Right hindlimb (tissue), 1 donor: ENCODE measurements around the gene CAMK2D.
"Not testable (repeated sequence)": the region's sequence is repeated elsewhere in the genome, so short reads cannot be mapped to it uniquely, and the experiment has no call there.

Experiments
- DNase-seq: peaks from one replicate; pipeline ENCODE4 v3.0.0-alpha.2; 2018

Gene CAMK2D

GRCh38 chr4:113727802-113728201, 33.7 kb downstream of the CAMK2D start:
- no peak for DNase-seq

- no peak for DNase-seq
Measured at GRCh38 chr4:113725963-113726362, 35.6 kb downstream of the CAMK2D start.

- no peak for DNase-seq
Measured at GRCh38 chr4:113718252-113718651, 43.3 kb downstream of the CAMK2D start.

GRCh38 chr4:113711883-113712662, 49.5 kb downstream of the CAMK2D start:
- no peak for DNase-seq

DNA sequence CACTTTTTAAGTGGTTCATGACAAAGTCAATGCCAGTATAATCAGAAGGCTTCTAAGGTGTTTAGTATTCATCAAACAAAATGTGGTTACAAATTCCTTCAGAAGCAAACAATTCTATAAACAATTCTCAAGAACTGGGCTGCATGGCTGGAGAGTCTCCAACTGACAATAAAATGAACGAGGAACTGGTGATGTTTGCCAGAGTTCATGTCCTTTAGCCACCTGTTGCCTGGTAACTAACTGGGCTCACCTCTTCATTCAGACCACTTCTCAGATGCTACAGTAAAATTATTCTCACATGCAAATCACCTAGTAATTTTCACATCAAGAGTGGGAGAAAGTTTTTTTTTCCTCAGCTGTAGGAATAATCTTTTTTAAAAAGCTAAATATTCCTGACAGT, 53.3 kb downstream of the CAMK2D start:
- DNase-seq, result no peak

DNA sequence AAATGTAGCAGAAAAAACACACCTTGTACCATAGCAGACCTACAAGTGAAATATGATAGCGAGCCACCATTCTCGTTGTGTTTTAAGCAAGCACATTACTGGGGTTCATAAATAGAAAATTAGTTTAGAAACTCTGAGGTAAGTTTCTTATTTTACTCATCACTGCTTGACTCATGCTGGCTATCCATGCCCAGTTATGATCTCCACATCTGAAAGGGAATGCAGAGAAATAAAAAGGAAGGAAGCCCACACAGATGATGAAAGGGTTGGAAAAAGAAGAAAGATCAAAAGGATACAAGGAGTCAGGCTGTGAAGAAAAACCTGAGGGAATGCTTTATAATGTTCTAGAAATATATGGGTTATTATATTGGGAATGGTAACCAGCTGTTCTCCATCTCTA, 54.5 kb downstream of the CAMK2D start:
- DNase-seq, result no peak

- not testable (repeated sequence) for DNase-seq
Measured at GRCh38 chr4:113705097-113705496, 56.4 kb downstream of the CAMK2D start.

- not testable (repeated sequence) for DNase-seq
Measured at GRCh38 chr4:113702596-113702995, 58.9 kb downstream of the CAMK2D start.

GRCh38 chr4:113701169-113701568, 60.4 kb downstream of the CAMK2D start:
- no peak for DNase-seq

DNA sequence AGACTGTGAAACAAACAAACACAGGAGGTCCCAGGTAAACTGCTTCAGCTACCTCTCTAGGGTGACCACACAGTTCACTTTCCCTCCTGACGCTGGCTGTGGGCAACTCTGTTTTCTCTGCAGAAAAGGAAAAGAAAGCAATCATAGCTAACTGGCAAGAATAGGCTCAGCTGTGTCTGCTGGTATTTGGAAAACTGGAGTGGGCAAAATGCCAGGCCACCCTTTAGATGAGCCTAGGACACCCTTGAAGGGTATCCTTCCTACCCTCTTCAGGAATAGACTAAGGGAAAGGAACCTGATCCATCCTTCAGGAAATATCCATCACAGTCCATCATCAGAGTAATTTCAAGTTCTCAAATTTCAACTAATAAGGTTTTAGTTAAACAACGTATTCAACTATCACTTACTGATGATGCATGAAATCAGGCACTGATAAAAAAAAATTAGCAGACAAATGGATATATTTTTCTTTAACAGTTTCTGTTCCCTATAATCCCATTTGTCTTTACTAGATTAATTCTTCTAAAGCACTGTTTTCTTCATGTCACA, 60.9 kb downstream of the CAMK2D start:
- no peak for DNase-seq

GRCh38 chr4:113699772-113700171, 61.8 kb downstream of the CAMK2D start:
- DNase-seq, result no peak

- no peak for DNase-seq
Measured at GRCh38 chr4:113697429-113697828, 64.1 kb downstream of the CAMK2D start.

DNA sequence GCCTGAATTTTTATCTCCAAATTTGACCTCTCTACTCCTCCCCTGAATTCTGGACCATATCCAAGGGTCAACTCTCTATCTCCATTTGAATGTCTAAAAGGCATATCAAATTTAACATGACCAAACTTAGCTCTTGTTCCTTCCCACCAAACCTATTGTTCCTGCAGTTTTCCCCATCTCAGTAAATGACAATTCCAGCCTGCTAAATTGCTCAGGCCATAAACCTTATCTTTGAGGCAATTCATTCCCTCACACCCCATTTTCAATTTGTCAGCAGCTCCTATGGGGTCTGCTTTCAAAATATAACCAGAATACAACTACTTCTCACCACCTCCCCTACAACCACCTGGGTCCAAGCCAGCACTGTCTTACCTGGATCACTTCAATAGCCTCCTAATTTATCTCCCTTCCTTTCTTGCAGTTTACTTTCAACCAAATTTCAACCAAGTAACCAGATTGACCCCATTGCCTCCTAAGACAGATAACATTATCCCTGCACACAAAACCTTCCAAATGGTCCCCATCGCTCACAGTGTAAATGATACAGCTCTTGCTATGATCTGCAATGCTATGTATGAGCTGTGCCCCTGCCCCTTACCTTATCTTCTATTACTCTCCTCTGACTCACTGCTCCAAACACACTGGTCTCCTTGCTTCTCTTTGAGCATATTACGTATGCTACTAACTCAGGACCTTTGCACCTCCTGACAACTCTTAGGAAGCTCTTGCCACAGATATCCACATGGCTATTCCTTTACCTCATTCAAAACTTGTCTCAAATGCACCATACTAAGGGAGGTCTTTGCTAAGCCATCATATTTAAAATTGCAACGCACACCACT, 66.0 kb downstream of the CAMK2D start:
- DNase-seq, result no peak

DNA sequence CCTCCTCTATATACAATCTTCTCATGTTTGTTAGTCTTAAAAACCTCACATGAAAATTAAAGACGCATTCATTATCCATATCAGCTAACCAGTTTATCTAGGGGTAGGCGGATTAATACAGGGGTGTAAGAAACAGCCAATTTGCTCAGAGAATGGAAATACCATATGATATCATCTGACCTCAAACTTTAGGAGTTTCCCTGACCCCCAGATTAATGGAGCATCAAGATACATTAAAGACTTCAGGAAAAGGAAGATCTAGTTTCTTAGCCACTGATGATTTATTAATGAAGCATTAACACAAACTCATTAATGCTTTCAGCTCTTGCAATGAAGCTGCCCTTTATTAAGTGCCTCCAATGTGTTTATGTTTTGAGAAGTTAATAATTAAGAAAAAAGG, 67.5 kb downstream of the CAMK2D start:
- DNase-seq, result no peak

GRCh38 chr4:113692809-113693411, 68.6 kb downstream of the CAMK2D start:
- no peak for DNase-seq

DNA sequence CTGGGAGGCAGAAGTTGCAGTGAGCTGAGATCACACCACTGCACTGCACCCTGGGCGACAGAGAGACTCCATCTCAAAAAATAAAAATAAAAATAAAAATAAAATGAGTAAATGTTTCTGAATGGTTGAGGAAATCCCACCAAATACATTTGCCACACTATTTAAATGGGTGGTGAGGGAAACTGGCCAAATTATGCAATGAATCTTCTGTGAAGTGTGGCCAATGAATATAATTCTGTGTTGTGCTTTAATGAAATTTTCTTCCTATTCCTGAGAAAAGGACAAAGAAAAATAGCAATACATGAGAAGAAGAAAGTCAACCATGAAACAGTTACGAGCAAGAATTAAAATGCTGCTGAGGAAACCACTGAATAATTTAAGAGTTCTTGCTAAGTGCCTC, 69.9 kb downstream of the CAMK2D start:
- DNase-seq, result no peak

DNA sequence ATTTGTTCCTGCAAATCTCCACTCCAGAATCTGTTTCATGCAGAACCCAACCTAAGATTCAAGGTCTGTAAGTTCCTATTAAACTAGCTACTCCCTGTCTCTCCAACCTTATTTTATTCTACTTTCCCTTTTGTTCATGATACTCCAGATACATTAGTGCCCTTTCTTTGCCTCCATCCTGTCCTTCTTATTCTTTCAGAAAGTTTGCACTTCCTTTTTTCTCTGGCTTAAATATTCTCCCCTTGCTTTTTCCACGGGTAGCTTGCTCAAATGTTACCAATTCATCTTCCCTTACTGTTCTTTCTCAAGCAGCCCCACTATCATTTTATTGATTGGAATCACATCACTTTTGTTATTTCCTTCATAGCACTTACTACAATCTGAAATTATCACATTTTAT, 72.1 kb downstream of the CAMK2D start:
- DNase-seq, result no peak

GRCh38 chr4:113687067-113687718, 74.3 kb downstream of the CAMK2D start:
- no peak for DNase-seq

GRCh38 chr4:113685157-113685556, 76.4 kb downstream of the CAMK2D start:
- not testable (repeated sequence) for DNase-seq

- DNase-seq, result peak; percentile 53
Measured at GRCh38 chr4:113684534-113685091, 76.9 kb downstream of the CAMK2D start.

DNA sequence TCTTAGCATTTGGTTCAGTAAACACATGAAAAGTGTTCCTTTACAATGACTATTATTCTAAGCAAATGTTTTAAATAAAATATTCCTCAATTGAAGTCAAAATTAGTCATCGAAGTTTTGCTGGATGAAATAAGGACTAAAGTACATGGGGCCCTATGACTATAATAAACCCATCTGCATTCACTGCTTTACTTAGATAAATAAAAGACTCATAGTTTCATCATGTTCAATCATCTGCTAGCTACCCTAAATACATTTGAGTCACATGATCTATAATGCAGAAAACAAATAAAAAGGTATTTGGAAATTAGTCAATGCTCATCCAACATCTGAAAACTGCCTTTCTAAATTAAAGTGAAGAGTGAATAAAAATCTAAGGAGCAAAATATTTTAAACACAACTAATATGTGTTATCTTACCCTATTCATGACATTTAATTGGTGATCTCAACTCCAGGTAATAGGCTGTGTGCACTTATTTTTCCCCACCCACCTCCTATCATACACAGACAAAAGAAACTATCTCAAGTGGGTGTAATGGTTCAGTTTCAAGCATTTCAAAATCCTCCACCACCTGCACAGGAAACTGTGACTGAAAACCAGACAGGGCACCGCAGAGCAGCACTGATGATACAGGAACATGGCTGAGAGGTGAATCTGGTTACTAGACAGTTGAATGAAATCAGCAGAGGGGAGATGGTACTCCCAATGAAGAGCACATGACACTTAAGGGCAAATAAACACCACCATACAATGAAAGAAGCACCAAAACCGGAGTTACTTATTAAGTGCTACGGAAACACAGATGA, 78.6 kb downstream of the CAMK2D start:
- DNase-seq, result no peak

- no peak for DNase-seq
Measured at GRCh38 chr4:113678641-113679040, 82.9 kb downstream of the CAMK2D start.
